Body of pancreas (tissue), 4 donors: ENCODE results near the gene FBXO22. TPM values are rescaled to one million over a fixed set of nuclear protein-coding genes. Genes with fewer than 3 reads are reported as not detected.
A peak's percentile ranks its signal among the peaks of the same experiment; 100 is the strongest.

Experiments used
- ATAC-seq: fragments of 150-250 bp; one replicate; pipeline ENCODE4 v1.9.1; 2016
- DNase-seq, 4 donors: peaks; one replicate each; pipeline ENCODE4 v3.0.0-alpha.2; 2019
- H3K27ac ChIP-seq, 4 donors: fragments of 200-600 bp; sonication (generic); 1 replicate in 3 of 4; 2 replicates in 1 of 4; pipeline versions ENCODE4 v1.5.1 to v1.6.1; 2016 to 2019; ENCODE audit warnings: mild to moderate bottlenecking in 1 of 4, mixed read lengths in 1 of 4, moderate library complexity in 1 of 4
- H3K27me3 ChIP-seq, 2 donors: fragments of 200-600 bp; sonication (generic); one replicate each; pipeline ENCODE4 v1.6.0; 2016; ENCODE audit warnings: mild to moderate bottlenecking in 1 of 2
- H3K36me3 ChIP-seq, 2 donors: fragments of 200-600 bp; sonication (generic); replicated peaks in 1 of 2; 2 replicates each; pipeline ENCODE4 v1.5.1; 2016; ENCODE audit warnings: low read depth in 2 of 2; ENCODE audit not compliant: insufficient read depth in 1 of 2
- H3K4me1 ChIP-seq: fragments of 200-600 bp; sonication (generic); one replicate; pipeline ENCODE4 v1.6.0; 2016
- H3K4me3 ChIP-seq, 2 donors: fragments of 200-600 bp; sonication (generic); 1 replicate in 1 of 2; 2 replicates in 1 of 2; pipeline ENCODE4 v1.5.1; 2016 to 2019
- H3K9me3 ChIP-seq, 3 donors: fragments of 200-600 bp; sonication (generic); 1 replicate in 2 of 3; 2 replicates in 1 of 3; pipeline ENCODE4 v1.5.1; 2016
- POLR2A ChIP-seq, 3 donors: fragments of 450-650 bp; IDR thresholded peaks; one replicate each; pipeline ENCODE4 v1.6.1; 2016; ENCODE audit warnings: antibody characterized with exemption in 3 of 3, mild to moderate bottlenecking in 2 of 3
- WGBS, 2 donors: methylation state at CpG; one replicate each; pipeline ENCODE4 v1.1.5; 2017; 5-methylcytosine and 5-hydroxymethylcytosine counted together
- intact Hi-C: fragments of 100-400 bp; cut with DNase I; formaldehyde crosslinking; loops from one replicate; pipeline ENCODE4 v1.15.1; 2023
- total RNA-seq, 2 donors: library from RNA; depleted of rRNA; stranded (reverse); fragments of >200 nt; gene quantifications; one replicate each; pipeline ENCODE4 v1.1.0, GENCODE V29; 2016
- TF ChIP-seq, protein P1 (sequence below), 7 experiments: fragments of 450-650 bp in 4 of 7; fragments of 200-600 bp in 3 of 7; sonication (generic) in 3 of 7; IDR thresholded peaks; one replicate each; pipeline ENCODE4 v1.5.1; 2016 to 2019; ENCODE audit warnings: antibody characterized with exemption in 7 of 7

FBXO22 gene
- total RNA-seq: 10 to 100 TPM; 13.5 to 23.9 TPM

DNA sequence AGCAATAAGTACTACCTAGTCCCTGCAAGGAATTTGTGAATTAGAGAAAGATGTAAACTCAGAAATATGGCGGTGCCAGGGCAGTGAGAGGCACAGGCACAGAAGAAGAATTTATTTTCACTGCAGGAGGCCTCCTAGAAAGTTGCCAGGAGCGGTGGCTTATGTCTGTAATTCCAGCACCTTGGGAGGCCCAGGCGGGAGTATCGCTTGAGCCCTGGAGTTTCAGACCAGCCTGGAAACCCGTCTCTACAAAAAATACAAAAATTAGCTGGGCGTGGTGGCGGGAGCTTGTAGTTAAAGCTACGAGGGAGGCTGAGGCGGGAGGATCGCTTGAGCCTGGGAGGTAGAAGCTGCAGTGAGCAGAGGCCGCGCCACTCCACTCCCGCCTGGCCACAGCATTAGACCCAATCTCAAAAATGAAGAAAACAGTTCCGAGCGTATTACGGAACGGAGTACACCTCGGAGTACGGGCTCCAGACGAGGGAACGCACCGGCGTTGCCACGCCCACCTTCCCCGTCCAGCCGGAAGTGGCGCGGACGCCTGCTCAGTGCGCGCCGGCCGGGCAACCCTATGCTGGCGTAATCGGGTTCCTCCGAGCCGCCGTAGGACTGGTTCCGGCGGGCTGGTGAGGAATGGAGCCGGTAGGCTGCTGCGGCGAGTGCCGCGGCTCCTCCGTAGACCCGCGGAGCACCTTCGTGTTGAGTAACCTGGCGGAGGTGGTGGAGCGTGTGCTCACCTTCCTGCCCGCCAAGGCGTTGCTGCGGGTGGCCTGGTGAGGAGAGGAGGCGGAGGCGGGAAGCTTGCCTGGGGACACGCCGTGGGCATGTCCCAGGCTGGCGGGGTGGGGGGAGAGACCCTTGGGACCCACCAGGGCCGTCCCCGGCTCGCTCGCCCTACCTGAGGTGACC, at the start of gene FBXO22:
Gene FBXO22 (plus strand): TSS at position 548 of the 909 bp plus-strand sequence. CDS start 86 bp downstream, at position 634.
- DNase-seq: peak; percentile 93 to 97 (median 94)
- Histone ChIP-seq H3K9me3 (no peaks in the 10 kb centered on the region), H3K4me1 (peaks cover 26% of the 10 kb centered on the region), H3K4me3 (peak within 1 kb of the TSS; percentile 69 to 100), H3K27me3 (no peaks in the 10 kb centered on the region), H3K27ac (peak within 1 kb of the TSS; percentile 72 to 92 (median 80)), H3K36me3 (no peaks in the 10 kb centered on the region)
- TF ChIP-seq, protein P1, sequence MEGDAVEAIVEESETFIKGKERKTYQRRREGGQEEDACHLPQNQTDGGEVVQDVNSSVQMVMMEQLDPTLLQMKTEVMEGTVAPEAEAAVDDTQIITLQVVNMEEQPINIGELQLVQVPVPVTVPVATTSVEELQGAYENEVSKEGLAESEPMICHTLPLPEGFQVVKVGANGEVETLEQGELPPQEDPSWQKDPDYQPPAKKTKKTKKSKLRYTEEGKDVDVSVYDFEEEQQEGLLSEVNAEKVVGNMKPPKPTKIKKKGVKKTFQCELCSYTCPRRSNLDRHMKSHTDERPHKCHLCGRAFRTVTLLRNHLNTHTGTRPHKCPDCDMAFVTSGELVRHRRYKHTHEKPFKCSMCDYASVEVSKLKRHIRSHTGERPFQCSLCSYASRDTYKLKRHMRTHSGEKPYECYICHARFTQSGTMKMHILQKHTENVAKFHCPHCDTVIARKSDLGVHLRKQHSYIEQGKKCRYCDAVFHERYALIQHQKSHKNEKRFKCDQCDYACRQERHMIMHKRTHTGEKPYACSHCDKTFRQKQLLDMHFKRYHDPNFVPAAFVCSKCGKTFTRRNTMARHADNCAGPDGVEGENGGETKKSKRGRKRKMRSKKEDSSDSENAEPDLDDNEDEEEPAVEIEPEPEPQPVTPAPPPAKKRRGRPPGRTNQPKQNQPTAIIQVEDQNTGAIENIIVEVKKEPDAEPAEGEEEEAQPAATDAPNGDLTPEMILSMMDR (IDR thresholded peaks at IDR 0.05): peak in 1 of 7 experiments; percentile 1
- TF ChIP-seq POLR2A (IDR thresholded peaks at IDR 0.05): peak; percentile 61 to 84 (median 81)
- WGBS, 2 donors: 1 to 2% methylated on average over 26 to 63 of the region's 63 CpGs
- intact Hi-C loops: no loop called here
- peak; percentile 99 for ATAC-seq

DNA sequence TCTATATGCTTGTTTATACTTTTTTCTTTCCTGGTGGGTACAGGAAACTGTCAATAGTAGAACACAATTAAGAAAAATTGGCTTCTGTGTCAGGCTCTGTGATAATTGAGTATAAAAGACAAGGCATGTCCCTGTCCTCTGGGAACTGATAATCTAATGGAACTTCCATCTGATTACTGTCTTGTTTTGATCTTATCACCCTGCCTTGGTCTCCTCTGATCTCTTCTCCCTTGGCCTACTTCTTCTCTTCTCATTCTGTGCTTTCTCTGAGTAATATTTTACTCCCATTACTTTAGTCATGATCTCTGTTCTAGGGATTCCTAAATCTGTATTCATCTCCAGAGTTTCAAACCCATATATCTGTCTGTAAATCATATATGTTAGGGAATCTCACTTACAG, 45.8 kb upstream of the FBXO22 start:
- Histone ChIP-seq H3K27ac (no peak overlapping the region), H3K4me3 (no peak overlapping the region), H3K9me3 (no peaks in the 10 kb centered on the region), H3K4me1 (no peaks in the 10 kb centered on the region), H3K27me3 (no peaks in the 10 kb centered on the region), H3K36me3 (no peaks in the 10 kb centered on the region)
- intact Hi-C loops: no loop called here
- DNase-seq (no peak), ATAC-seq (no peak)
- TF ChIP-seq, protein P1 (IDR thresholded peaks at IDR 0.05): no peak
- TF ChIP-seq POLR2A (IDR thresholded peaks at IDR 0.05): no peak

DNA sequence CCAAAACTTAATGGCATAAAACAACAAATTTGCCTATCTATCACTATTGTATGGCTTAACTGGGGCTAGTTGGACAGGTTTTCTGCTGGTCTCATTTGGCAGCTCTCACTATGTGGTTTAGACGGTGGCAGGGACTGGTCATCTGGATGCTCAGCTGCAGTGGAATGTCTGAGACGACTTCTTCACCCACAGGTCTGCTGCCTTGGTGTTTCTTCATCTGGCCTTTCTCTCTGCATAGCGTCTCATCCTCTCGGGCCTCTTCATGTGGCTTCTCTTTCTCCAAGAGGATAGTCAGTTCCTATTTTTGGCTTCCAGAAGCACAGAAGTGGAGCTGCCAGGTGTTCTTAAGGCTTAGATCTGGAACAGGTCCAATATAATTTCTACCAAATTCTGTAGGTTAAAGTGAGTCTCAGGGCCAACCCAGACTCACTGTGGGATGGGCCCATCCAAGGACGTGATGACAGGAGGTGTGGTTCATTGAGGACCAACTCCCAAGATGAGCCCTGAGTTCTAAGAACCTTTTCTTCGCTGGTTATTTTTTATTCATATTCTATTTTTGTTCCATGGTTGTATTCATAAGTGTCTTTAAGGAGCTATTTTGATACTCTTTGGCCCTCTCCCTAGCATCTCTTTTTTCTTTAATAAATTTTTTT, 41.8 kb upstream of the FBXO22 start:
- Histone ChIP-seq H3K4me1 (no peaks in the 10 kb centered on the region), H3K4me3 (no peak overlapping the region), H3K36me3 (no peaks in the 10 kb centered on the region), H3K27ac (no peak overlapping the region), H3K27me3 (no peaks in the 10 kb centered on the region), H3K9me3 (no peaks in the 10 kb centered on the region)
- no peak for DNase-seq
- TF ChIP-seq, protein P1 (IDR thresholded peaks at IDR 0.05): no peak
- TF ChIP-seq POLR2A (IDR thresholded peaks at IDR 0.05): no peak
- intact Hi-C loops: no loop called here
- 89% methylated on average over 6 of the region's 6 CpGs for WGBS, 2 donors
- no peak for ATAC-seq

DNA sequence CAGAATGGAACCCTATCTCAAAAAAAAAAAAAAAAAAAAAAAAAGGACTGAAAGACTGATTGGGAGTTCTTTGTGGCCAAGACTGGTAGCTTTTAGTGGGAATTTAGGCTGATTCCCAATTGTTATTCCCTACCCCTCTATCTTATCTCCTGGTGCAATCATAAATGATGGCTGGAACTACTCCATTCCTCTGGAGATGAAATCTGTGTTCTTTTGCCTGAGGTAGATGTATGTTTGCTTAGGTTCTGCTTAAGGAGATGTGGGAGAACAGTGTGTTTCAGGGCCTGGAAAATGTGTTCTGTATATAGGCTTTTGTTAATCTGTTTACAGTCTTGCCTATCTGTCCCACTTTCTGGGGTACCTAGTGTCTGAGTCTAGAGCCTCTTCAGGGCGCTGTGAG, 40.9 kb upstream of the FBXO22 start:
- H3K4me1 ChIP-seq: no peaks in the 10 kb centered on the region
- no peak for TF ChIP-seq POLR2A (IDR thresholded peaks at IDR 0.05)
- TF ChIP-seq, protein P1 (IDR thresholded peaks at IDR 0.05): no peak
- H3K27ac ChIP-seq: no peak overlapping the region
- DNase-seq (no peak), ATAC-seq (no peak)
- H3K4me3 ChIP-seq: no peak overlapping the region
- H3K9me3 ChIP-seq: no peaks in the 10 kb centered on the region
- intact Hi-C loops: no loop called here
- H3K27me3 ChIP-seq: no peaks in the 10 kb centered on the region
- H3K36me3 ChIP-seq: no peaks in the 10 kb centered on the region
- 90 to 100% methylated on average over 1 of the region's 1 CpG for WGBS, 2 donors
